ENCODE measurements around the gene C16orf95. TPM values are rescaled to one million over a fixed set of nuclear protein-coding genes. Genes with fewer than 3 reads are reported as not detected.

Gene C16orf95
- total and polyA plus RNA-seq, 2 donors (not counting 1 experiment from before 2014, with no cell fraction given), result 1.5 to 2.5 TPM

DNA sequence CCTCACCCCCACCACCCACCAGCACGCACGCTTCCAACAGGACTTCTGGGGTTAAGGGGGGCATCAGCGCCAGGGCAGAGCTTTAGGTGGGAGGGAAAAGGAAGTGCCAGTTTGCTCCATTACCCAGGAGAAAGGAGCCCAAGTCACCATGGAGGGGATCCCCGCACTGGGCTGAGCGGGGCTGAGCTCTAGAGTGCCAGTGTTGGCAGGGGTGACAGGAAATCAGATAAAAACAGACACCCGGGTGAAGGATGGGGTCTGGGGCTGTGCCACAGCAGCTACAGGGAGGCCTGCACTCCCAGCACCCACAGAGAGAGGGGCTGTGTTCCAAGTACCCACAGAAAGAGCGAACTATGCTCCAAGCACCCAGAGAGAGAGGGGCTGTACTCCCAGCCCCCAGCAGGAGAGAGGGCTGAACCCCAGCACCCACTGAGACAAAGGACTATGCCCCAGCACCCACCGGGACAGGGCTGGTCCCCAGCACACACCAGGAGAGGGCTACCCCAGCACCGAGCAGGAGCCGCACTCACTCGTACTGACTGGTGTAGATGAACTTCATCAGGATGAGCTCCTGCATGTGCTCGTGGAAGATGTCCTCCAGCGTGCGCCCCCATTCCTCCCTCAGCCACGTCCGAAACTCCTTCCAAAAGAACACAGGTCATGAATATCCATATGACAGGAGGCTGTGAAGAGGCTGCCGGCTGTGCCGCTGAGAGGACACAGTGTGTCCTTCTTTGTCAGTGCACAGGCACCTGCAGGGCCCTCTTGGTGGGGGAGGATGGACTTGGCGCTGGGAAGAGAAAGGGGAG lies 18.6 kb upstream of the C16orf95 start:
- Mint-ChIP-seq H3K4me1 (peaks cover 12% of the 10 kb centered on the region), H3K27ac (no peak overlapping the region), H3K4me3 (no peak overlapping the region), H3K9me3 (ENCODE audit: insufficient read depth) (no peaks in the 10 kb centered on the region), H3K27me3 (no peaks in the 10 kb centered on the region)
- Histone ChIP-seq H3K9ac (ENCODE audit: low read length) (no peak overlapping the region), H3K9me3 (ENCODE audit: control extremely low read depth in 1 of 3, control insufficient read depth in 2 of 3, insufficient read depth in 1 of 3, low read length in 2 of 3) (no peaks in the 10 kb centered on the region), H3K27me3 (replicated peaks in 1 of 4; ENCODE audit: control extremely low read depth in 1 of 4, control insufficient read depth in 3 of 4, insufficient read depth in 4 of 4, low read length in 3 of 4) (no peaks in the 10 kb centered on the region), H2AFZ (ENCODE audit: insufficient read depth, low read depth, low read length, poor library complexity, severe bottlenecking) (no peak overlapping the region), H3K4me2 (replicated peaks; ENCODE audit: low read depth, low read length, poor library complexity, severe bottlenecking) (no peak overlapping the region), H3K4me1 (ENCODE audit: control insufficient read depth in 2 of 2, insufficient read depth in 2 of 2, low read length in 2 of 2) (peaks cover 11% of the 10 kb centered on the region in 2 donors), H4K20me1 (ENCODE audit: control insufficient read depth, insufficient read depth, low read length, poor library complexity, severe bottlenecking) (no peaks in the 10 kb centered on the region), H3K4me3 (ENCODE audit: control extremely low read depth in 1 of 5, extremely low read depth in 1 of 5, insufficient read depth in 1 of 5, low read depth in 2 of 5, low read length in 4 of 5) (no peak overlapping the region), H3K36me3 (replicated peaks in 1 of 2; ENCODE audit: control extremely low read depth in 1 of 2, control insufficient read depth in 1 of 2, extremely low read depth in 1 of 2, insufficient read depth in 2 of 2, low read length in 1 of 2) (peaks cover 0 to 42% of the 10 kb centered on the region in 2 experiments), H3K79me2 (ENCODE audit: control insufficient read depth, insufficient read depth, low read length) (peaks cover 7% of the 10 kb centered on the region), H3K27ac (ENCODE audit: low read length in 2 of 2) (no peak overlapping the region)
- intact Hi-C loops (cut with micrococcal nuclease), result no loop called here
- ChIA-PET CTCF (no interaction called here), POLR2A (no interaction called here)
- WGBS (ENCODE audit: insufficient coverage), result 91% methylated on average over 12 of the region's 19 CpGs
- ATAC-seq (ENCODE audit: low read depth) (no peak), DNase-seq (no peak)
- TF ChIP-seq EZH2 (IDR thresholded peaks at IDR 0.05; ENCODE audit: borderline replicate concordance, insufficient read depth, low read depth, low read length, poor library complexity, severe bottlenecking), result no peak
- TF ChIP-seq, protein P1, sequence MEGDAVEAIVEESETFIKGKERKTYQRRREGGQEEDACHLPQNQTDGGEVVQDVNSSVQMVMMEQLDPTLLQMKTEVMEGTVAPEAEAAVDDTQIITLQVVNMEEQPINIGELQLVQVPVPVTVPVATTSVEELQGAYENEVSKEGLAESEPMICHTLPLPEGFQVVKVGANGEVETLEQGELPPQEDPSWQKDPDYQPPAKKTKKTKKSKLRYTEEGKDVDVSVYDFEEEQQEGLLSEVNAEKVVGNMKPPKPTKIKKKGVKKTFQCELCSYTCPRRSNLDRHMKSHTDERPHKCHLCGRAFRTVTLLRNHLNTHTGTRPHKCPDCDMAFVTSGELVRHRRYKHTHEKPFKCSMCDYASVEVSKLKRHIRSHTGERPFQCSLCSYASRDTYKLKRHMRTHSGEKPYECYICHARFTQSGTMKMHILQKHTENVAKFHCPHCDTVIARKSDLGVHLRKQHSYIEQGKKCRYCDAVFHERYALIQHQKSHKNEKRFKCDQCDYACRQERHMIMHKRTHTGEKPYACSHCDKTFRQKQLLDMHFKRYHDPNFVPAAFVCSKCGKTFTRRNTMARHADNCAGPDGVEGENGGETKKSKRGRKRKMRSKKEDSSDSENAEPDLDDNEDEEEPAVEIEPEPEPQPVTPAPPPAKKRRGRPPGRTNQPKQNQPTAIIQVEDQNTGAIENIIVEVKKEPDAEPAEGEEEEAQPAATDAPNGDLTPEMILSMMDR (IDR thresholded peaks at IDR 0.05), result no peak

Data from B cell (primary cell).